ENCODE data around the gene KCTD17.
"Not testable (repeated sequence)": the region's sequence is repeated elsewhere in the genome, so short reads cannot be mapped to it uniquely, and the experiment has no call there.

The KCTD17 gene

GRCh38 chr22:37061611-37062375 is 10.3 kb downstream of the KCTD17 start:
- DNase-seq, result no peak

- no peak for DNase-seq
Measured at GRCh38 chr22:37062376-37062675, 10.8 kb downstream of the KCTD17 start.

GRCh38 chr22:37062702-37063381 is 11.3 kb downstream of the KCTD17 start:
- no peak for DNase-seq

- DNase-seq, result no peak
Measured at GRCh38 chr22:37063431-37064420, 12.2 kb downstream of the KCTD17 start.

GRCh38 chr22:37064553-37064952 is 13.0 kb downstream of the KCTD17 start:
- no peak for DNase-seq

- DNase-seq, result no peak
Measured at GRCh38 chr22:37065180-37065579, 13.6 kb downstream of the KCTD17 start.

GRCh38 chr22:37065961-37066360 is 14.4 kb downstream of the KCTD17 start:
- DNase-seq, result no peak

GRCh38 chr22:37067428-37067827 is 15.9 kb downstream of the KCTD17 start:
- no peak for DNase-seq

- no peak for DNase-seq
Measured at GRCh38 chr22:37068859-37069258, 17.3 kb downstream of the KCTD17 start.

- DNase-seq, result no peak
Measured at GRCh38 chr22:37069319-37069718, 17.8 kb downstream of the KCTD17 start.

GRCh38 chr22:37069719-37070118 is 18.2 kb downstream of the KCTD17 start:
- no peak for DNase-seq

GRCh38 chr22:37070334-37070733 is 18.8 kb downstream of the KCTD17 start:
- no peak for DNase-seq

- DNase-seq, result no peak
Measured at GRCh38 chr22:37070744-37071143, 19.2 kb downstream of the KCTD17 start.

GRCh38 chr22:37071850-37072592 is 20.5 kb downstream of the KCTD17 start:
- not testable (repeated sequence) for DNase-seq

- DNase-seq, result no peak
Measured at GRCh38 chr22:37072673-37073072, 21.1 kb downstream of the KCTD17 start.

GRCh38 chr22:37074537-37074936 is 23.0 kb downstream of the KCTD17 start:
- no peak for DNase-seq

GRCh38 chr22:37075046-37075445 is 23.5 kb downstream of the KCTD17 start:
- no peak for DNase-seq

- no peak for DNase-seq
Measured at GRCh38 chr22:37075822-37076433, 24.4 kb downstream of the KCTD17 start.

- peak in 1 of 2 experiments; percentile 41 for DNase-seq
Measured at GRCh38 chr22:37077802-37078448, 26.4 kb downstream of the KCTD17 start.

- no peak for DNase-seq
Measured at GRCh38 chr22:37079158-37079557, 27.6 kb downstream of the KCTD17 start.

- no peak for DNase-seq
Measured at GRCh38 chr22:37079668-37080171, 28.2 kb downstream of the KCTD17 start.
